ENCODE data around the gene ZFAND2A.

The ZFAND2A gene

DNA sequence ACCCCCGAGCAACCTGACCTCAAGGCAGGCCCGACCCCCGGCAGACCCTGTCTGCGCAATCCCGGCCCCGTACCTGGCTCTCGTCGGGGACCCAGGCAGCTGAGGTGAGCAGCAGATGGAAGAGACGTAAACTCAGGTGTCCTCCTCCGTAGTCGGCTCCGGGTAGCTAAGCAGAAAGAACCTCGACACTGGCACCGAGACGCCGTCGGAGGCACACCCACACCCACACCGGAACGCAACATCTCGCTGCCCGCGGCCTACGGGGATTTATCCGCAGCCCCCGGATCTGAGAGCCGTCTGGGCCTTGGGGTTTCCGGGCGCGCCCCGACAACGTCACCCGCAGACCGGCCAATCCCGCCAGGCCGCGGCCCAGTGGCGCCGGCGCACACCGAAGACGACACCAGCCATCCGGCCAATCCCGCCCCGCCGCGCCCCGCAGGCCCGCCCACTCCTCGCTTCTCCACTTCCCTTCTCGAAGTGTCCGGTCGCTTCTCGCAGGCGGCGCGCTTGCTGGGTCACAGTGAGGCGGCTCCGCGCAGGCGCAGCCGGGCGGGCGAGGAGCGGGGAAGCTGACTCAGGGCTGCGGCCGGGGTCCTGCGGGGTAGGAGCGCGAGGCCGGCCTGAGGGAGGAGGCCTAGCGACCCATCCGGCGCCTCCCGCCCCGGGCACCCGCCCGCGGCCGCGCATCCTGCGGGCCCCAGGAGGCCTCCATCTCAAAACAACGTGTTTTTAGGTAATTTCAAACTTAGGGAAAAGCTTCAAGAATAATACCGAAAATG, at the start of gene ZFAND2A (continued):
- TF ChIP-seq, protein P1, sequence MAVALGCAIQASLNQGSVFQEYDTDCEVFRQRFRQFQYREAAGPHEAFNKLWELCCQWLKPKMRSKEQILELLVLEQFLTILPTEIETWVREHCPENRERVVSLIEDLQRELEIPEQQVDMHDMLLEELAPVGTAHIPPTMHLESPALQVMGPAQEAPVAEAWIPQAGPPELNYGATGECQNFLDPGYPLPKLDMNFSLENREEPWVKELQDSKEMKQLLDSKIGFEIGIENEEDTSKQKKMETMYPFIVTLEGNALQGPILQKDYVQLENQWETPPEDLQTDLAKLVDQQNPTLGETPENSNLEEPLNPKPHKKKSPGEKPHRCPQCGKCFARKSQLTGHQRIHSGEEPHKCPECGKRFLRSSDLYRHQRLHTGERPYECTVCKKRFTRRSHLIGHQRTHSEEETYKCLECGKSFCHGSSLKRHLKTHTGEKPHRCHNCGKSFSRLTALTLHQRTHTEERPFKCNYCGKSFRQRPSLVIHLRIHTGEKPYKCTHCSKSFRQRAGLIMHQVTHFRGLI (tag by site-specific recombination; IDR thresholded peaks at IDR 0.05), result no peak
- no peak for TF ChIP-seq ZNF202 (tag by site-specific recombination; IDR thresholded peaks at IDR 0.05; ENCODE audit: borderline replicate concordance)
- TF ChIP-seq ZNF146 (tag by site-specific recombination; IDR thresholded peaks at IDR 0.05), result no peak
- TF ChIP-seq ZBTB21 (tag by site-specific recombination; IDR thresholded peaks at IDR 0.05), result no peak
- no peak for TF ChIP-seq ZNF223 (tag by site-specific recombination; IDR thresholded peaks at IDR 0.05)
- TF ChIP-seq ZNF221 (tag by site-specific recombination; IDR thresholded peaks at IDR 0.05; ENCODE audit: borderline replicate concordance), result no peak
- TF ChIP-seq ZNF600 (tag by site-specific recombination; IDR thresholded peaks at IDR 0.05), result no peak
- TF ChIP-seq GLI2 (tag by site-specific recombination; IDR thresholded peaks at IDR 0.05; ENCODE audit: borderline replicate concordance, low read depth), result no peak
- TF ChIP-seq BCL11B (tag by site-specific recombination; IDR thresholded peaks at IDR 0.05; ENCODE audit: low read depth), result no peak
- TF ChIP-seq, protein P2, sequence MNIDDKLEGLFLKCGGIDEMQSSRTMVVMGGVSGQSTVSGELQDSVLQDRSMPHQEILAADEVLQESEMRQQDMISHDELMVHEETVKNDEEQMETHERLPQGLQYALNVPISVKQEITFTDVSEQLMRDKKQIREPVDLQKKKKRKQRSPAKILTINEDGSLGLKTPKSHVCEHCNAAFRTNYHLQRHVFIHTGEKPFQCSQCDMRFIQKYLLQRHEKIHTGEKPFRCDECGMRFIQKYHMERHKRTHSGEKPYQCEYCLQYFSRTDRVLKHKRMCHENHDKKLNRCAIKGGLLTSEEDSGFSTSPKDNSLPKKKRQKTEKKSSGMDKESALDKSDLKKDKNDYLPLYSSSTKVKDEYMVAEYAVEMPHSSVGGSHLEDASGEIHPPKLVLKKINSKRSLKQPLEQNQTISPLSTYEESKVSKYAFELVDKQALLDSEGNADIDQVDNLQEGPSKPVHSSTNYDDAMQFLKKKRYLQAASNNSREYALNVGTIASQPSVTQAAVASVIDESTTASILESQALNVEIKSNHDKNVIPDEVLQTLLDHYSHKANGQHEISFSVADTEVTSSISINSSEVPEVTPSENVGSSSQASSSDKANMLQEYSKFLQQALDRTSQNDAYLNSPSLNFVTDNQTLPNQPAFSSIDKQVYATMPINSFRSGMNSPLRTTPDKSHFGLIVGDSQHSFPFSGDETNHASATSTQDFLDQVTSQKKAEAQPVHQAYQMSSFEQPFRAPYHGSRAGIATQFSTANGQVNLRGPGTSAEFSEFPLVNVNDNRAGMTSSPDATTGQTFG (tag by site-specific recombination; IDR thresholded peaks at IDR 0.05; ENCODE audit: borderline replicate concordance), result no peak
- TF ChIP-seq ZEB2 (tag by site-specific recombination; IDR thresholded peaks at IDR 0.05), result 0 out of 2 replicates have a peak, but pooled peaks have one; percentile 32
- TF ChIP-seq ZNF747 (tag by site-specific recombination; IDR thresholded peaks at IDR 0.05), result no peak
- no peak for TF ChIP-seq KLF10 (tag by site-specific recombination; IDR thresholded peaks at IDR 0.05)
- TF ChIP-seq ZNF354C (tag by site-specific recombination; IDR thresholded peaks at IDR 0.05; ENCODE audit: borderline replicate concordance, low read depth), result no peak
- TF ChIP-seq, protein P3, sequence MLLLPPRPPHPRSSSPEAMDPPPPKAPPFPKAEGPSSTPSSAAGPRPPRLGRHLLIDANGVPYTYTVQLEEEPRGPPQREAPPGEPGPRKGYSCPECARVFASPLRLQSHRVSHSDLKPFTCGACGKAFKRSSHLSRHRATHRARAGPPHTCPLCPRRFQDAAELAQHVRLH (tag by site-specific recombination; IDR thresholded peaks at IDR 0.05), result no peak
- TF ChIP-seq, protein P4, sequence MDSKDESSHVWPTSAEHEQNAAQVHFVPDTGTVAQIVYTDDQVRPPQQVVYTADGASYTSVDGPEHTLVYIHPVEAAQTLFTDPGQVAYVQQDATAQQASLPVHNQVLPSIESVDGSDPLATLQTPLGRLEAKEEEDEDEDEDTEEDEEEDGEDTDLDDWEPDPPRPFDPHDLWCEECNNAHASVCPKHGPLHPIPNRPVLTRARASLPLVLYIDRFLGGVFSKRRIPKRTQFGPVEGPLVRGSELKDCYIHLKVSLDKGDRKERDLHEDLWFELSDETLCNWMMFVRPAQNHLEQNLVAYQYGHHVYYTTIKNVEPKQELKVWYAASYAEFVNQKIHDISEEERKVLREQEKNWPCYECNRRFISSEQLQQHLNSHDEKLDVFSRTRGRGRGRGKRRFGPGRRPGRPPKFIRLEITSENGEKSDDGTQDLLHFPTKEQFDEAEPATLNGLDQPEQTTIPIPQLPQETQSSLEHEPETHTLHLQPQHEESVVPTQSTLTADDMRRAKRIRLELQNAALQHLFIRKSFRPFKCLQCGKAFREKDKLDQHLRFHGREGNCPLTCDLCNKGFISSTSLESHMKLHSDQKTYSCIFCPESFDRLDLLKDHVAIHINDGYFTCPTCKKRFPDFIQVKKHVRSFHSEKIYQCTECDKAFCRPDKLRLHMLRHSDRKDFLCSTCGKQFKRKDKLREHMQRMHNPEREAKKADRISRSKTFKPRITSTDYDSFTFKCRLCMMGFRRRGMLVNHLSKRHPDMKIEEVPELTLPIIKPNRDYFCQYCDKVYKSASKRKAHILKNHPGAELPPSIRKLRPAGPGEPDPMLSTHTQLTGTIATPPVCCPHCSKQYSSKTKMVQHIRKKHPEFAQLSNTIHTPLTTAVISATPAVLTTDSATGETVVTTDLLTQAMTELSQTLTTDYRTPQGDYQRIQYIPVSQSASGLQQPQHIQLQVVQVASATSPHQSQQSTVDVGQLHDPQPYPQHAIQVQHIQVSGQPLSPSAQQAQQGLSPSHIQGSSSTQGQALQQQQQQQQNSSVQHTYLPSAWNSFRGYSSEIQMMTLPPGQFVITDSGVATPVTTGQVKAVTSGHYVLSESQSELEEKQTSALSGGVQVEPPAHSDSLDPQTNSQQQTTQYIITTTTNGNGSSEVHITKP (tag by site-specific recombination; IDR thresholded peaks at IDR 0.05), result no peak
- TF ChIP-seq, protein P5, sequence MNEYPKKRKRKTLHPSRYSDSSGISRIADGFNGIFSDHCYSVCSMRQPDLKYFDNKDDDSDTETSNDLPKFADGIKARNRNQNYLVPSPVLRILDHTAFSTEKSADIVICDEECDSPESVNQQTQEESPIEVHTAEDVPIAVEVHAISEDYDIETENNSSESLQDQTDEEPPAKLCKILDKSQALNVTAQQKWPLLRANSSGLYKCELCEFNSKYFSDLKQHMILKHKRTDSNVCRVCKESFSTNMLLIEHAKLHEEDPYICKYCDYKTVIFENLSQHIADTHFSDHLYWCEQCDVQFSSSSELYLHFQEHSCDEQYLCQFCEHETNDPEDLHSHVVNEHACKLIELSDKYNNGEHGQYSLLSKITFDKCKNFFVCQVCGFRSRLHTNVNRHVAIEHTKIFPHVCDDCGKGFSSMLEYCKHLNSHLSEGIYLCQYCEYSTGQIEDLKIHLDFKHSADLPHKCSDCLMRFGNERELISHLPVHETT (tag by site-specific recombination; IDR thresholded peaks at IDR 0.05), result peak; percentile 17; the same call in 1 of the 2 replicates
- TF ChIP-seq ZNF366 (tag by site-specific recombination; conservative IDR thresholded peaks at IDR 0.05), result no peak
- TF ChIP-seq ZFP69B (tag by site-specific recombination; IDR thresholded peaks at IDR 0.05), result no peak
- no peak for TF ChIP-seq TCF7L2 (IDR thresholded peaks at IDR 0.05; ENCODE audit: borderline replicate concordance, low read depth, low read length)
- TF ChIP-seq ZNF335 (tag by site-specific recombination; conservative IDR thresholded peaks at IDR 0.05), result peak; percentile 57
- TF ChIP-seq ZNF521 (tag by site-specific recombination; IDR thresholded peaks at IDR 0.05), result no peak
- TF ChIP-seq ZNF561 (tag by site-specific recombination; IDR thresholded peaks at IDR 0.05; ENCODE audit: borderline replicate concordance), result no peak
- no peak for TF ChIP-seq GLI4 (tag by site-specific recombination; IDR thresholded peaks at IDR 0.05)
- TF ChIP-seq, protein P6, sequence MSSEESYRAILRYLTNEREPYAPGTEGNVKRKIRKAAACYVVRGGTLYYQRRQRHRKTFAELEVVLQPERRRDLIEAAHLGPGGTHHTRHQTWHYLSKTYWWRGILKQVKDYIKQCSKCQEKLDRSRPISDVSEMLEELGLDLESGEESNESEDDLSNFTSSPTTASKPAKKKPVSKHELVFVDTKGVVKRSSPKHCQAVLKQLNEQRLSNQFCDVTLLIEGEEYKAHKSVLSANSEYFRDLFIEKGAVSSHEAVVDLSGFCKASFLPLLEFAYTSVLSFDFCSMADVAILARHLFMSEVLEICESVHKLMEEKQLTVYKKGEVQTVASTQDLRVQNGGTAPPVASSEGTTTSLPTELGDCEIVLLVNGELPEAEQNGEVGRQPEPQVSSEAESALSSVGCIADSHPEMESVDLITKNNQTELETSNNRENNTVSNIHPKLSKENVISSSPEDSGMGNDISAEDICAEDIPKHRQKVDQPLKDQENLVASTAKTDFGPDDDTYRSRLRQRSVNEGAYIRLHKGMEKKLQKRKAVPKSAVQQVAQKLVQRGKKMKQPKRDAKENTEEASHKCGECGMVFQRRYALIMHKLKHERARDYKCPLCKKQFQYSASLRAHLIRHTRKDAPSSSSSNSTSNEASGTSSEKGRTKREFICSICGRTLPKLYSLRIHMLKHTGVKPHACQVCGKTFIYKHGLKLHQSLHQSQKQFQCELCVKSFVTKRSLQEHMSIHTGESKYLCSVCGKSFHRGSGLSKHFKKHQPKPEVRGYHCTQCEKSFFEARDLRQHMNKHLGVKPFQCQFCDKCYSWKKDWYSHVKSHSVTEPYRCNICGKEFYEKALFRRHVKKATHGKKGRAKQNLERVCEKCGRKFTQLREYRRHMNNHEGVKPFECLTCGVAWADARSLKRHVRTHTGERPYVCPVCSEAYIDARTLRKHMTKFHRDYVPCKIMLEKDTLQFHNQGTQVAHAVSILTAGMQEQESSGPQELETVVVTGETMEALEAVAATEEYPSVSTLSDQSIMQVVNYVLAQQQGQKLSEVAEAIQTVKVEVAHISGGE (tag by site-specific recombination; conservative IDR thresholded peaks at IDR 0.05; ENCODE audit: low read depth), result peak; percentile 81
